GM12878 (cell line): Measurements from ENCODE around the gene ZNF764. TPM values are rescaled to one million over a fixed set of nuclear protein-coding genes. Genes with fewer than 3 reads are reported as not detected.

ENCODE experiments used
- ATAC-seq: fragments of 200-7000 bp; cut with Tn5 transposase; 3 replicates; pipeline ENCODE4 v1.9.1; 2020; ENCODE audit warnings: mild to moderate bottlenecking, moderate library complexity
- BruUV-seq: library from RNA; stranded (reverse); fragments of 400-500 nt; replicated peaks from 2 replicates; lab custom pipeline; 2021; lab: Mats Ljungman, UMichigan
- CTCF ChIA-PET: fragments of 300-600 bp; sonication (Branson Sonifier 250); formaldehyde crosslinking; extraction: SDS; loops from one replicate; lab custom pipeline; 2021; ENCODE audit warnings: inconsistent platforms; lab: Yijun Ruan, JAX
- POLR2A ChIA-PET: fragments of 350-600 bp; formaldehyde crosslinking; extraction: SDS; loops from one replicate; lab custom pipeline; 2021; ENCODE audit warnings: inconsistent platforms; lab: Charles Lee
- RAD21 ChIA-PET: fragments of 300-600 bp; sonication (Branson Sonifier 250); formaldehyde crosslinking; loops from one replicate; lab custom pipeline; 2023; ENCODE audit warnings: antibody characterized with exemption; ENCODE audit not compliant: unreplicated experiment; lab: Charles Lee
- SMC1A ChIA-PET: fragments of 300-600 bp; sonication (Branson Sonifier 250); formaldehyde crosslinking; loops from one replicate; lab custom pipeline; 2023; ENCODE audit not compliant: unreplicated experiment, uncharacterized antibody; lab: Charles Lee
- DNase-seq: peaks from one replicate; pipeline ENCODE4 v3.0.0-alpha.2; 2011; ENCODE audit warnings: low read depth, low spot score
- FAIRE-seq: peaks from 3 replicates; lab custom pipeline; 2011; peaks lifted over from hg19 to GRCh38; lab: Jason Lieb, UNC
- H2AFZ ChIP-seq: 2 replicates; pipeline ENCODE4 v1.6.0; 2011; ENCODE audit warnings: low read depth, low read length, control low read depth; ENCODE audit not compliant: control insufficient read depth
- H3K27ac ChIP-seq: 2 replicates; pipeline ENCODE4 v1.5.1; 2011; ENCODE audit warnings: control low read depth; ENCODE audit not compliant: control insufficient read depth, insufficient read depth
- H3K27me3 ChIP-seq, 2 experiments: replicated peaks in 1 of 2; 2 replicates each; pipeline versions ENCODE4 v1.6.0 to v1.6.1; 2011; ENCODE audit warnings: low read length in 1 of 2; ENCODE audit not compliant: control insufficient read depth in 2 of 2, insufficient read depth in 2 of 2
- H3K36me3 ChIP-seq, 2 experiments: 2 replicates each; pipeline ENCODE4 v1.5.1; 2011; ENCODE audit warnings: low read length in 1 of 2; ENCODE audit not compliant: control insufficient read depth in 2 of 2, insufficient read depth in 2 of 2
- H3K4me1 ChIP-seq: 2 replicates; pipeline ENCODE4 v1.6.1; 2011; ENCODE audit warnings: mild to moderate bottlenecking, low read length, moderate library complexity, mixed read lengths; ENCODE audit not compliant: control insufficient read depth, insufficient read depth
- H3K4me2 ChIP-seq: 2 replicates; pipeline ENCODE4 v1.6.0; 2011; ENCODE audit warnings: control low read depth; ENCODE audit not compliant: control insufficient read depth, insufficient read depth
- H3K4me3 ChIP-seq: fragments of 200-600 bp; sonication (generic); 2 replicates; pipeline ENCODE4 v1.5.1; 2016
- H3K79me2 ChIP-seq: 2 replicates; pipeline ENCODE4 v1.6.0; 2011; ENCODE audit warnings: low read length; ENCODE audit not compliant: control insufficient read depth, insufficient read depth
- H3K9ac ChIP-seq: 2 replicates; pipeline ENCODE4 v1.8.0; 2011; ENCODE audit warnings: low read length, control low read depth, mixed read lengths; ENCODE audit not compliant: control insufficient read depth, insufficient read depth
- H3K9me3 ChIP-seq: replicated peaks from 3 replicates; pipeline ENCODE4 v1.5.1; 2011; ENCODE audit warnings: mild to moderate bottlenecking, low read length; ENCODE audit not compliant: control insufficient read depth, insufficient read depth
- H4K20me1 ChIP-seq: 2 replicates; pipeline ENCODE4 v1.6.0; 2011; ENCODE audit not compliant: control insufficient read depth, insufficient read depth
- ATF2 ChIP-seq: IDR thresholded peaks from 2 replicates; pipeline ENCODE4 v1.6.1; 2012; ENCODE audit warnings: low read length, inconsistent platforms
- E2F4 ChIP-seq: IDR thresholded peaks from 2 replicates; pipeline ENCODE4 v1.6.1; 2012; ENCODE audit warnings: low read depth, low read length, improper control_type of control experiment
- E4F1 ChIP-seq: fragments of 450-650 bp; IDR thresholded peaks from 2 replicates; pipeline ENCODE4 v1.6.1; 2018; ENCODE audit warnings: borderline replicate concordance, mild to moderate bottlenecking; ENCODE audit not compliant: partially characterized antibody
- EZH2 ChIP-seq: IDR thresholded peaks from 2 replicates; pipeline ENCODE4 v1.6.1; 2012; ENCODE audit warnings: low read depth, mild to moderate bottlenecking, control low read depth, inconsistent platforms, low read length, borderline replicate concordance; ENCODE audit not compliant: control insufficient read depth
- LARP7 ChIP-seq: fragments of 450-650 bp; IDR thresholded peaks from 2 replicates; pipeline ENCODE4 v1.6.1; 2017; ENCODE audit warnings: mild to moderate bottlenecking
- MEF2A ChIP-seq: IDR thresholded peaks from 2 replicates; pipeline ENCODE4 v1.6.1; 2011; ENCODE audit warnings: low read depth, mild to moderate bottlenecking, low read length, moderate library complexity; ENCODE audit not compliant: insufficient read depth
- NFIC ChIP-seq: IDR thresholded peaks from 2 replicates; pipeline ENCODE4 v1.6.1; 2012; ENCODE audit warnings: low read depth, mild to moderate bottlenecking, inconsistent platforms, low read length, moderate library complexity
- RUNX3 ChIP-seq: IDR thresholded peaks from 2 replicates; pipeline ENCODE4 v1.6.1; 2012; ENCODE audit warnings: low read length, inconsistent platforms
- TBL1XR1 ChIP-seq: IDR thresholded peaks from 2 replicates; pipeline ENCODE4 v1.6.1; 2012; ENCODE audit warnings: low read depth, low read length, improper control_type of control experiment
- ZNF207 ChIP-seq: fragments of 450-650 bp; IDR thresholded peaks from 2 replicates; pipeline ENCODE4 v1.6.1; 2014; ENCODE audit warnings: antibody characterized with exemption, mild to moderate bottlenecking, borderline replicate concordance
- WGBS: methylation state at CpG from one replicate; pipeline ENCODE4 v1.1.6; 2016; ENCODE audit warnings: low lambda C conversion rate; ENCODE audit not compliant: insufficient replicate concordance, insufficient coverage; ENCODE audit errors: missing lambda C conversion rate; 5-methylcytosine and 5-hydroxymethylcytosine counted together
- in situ Hi-C: fragments of 300-500 bp; cut with MboI; formaldehyde crosslinking; loops from 9 replicates; pipeline ENCODE4 v1.14.3; 2018; ENCODE audit warnings: mixed read lengths
- intact Hi-C: fragments of 100-400 bp; cut with micrococcal nuclease; formaldehyde crosslinking; loops from one replicate; pipeline ENCODE4 v1.14.2; 2022; ENCODE audit not compliant: unreplicated experiment
- polyA plus RNA-seq, 11 experiments: library from polyadenylated mRNA; depleted of rRNA in 4 of 11; unstranded in 6 of 11; stranded (reverse) in 5 of 11; fragments of >200 nt; fragmentation: Nextera tagmentation in 4 of 11; fragmentation: Illumina TruSeq in 1 of 11; extraction: Ambion mirVana in 4 of 11; extraction: Trizol in 1 of 11; gene quantifications; 1 replicate in 1 of 11; 2 replicates in 10 of 11; pipeline versions ENCODE4 v1.2.1 to v1.2.3, GENCODE V29; 2011 to 2016; ENCODE audit warnings: inconsistent platforms in 2 of 11, missing spikeins in 2 of 11, low read depth in 1 of 11
- total RNA-seq, 4 experiments: library from RNA; depleted of rRNA in 3 of 4; stranded (reverse); fragments of >200 nt in 3 of 4; fragmentation: Illumina TruSeq in 1 of 4; extraction: Trizol in 1 of 4; gene quantifications; 2 replicates each; pipeline versions ENCODE4 v1.2.1 to v1.2.3, GENCODE V29; 2013 to 2021

ZNF764 gene
- total and polyA plus RNA-seq, 10 of the 15 experiments (the other 5 are each of a cell fraction or from before 2014, with no cell fraction given) = 0.61 to 11.9 (median 3.8) TPM

GRCh38 chr16:30569746-30570635 lies 11.8 kb upstream of the ZNF764 start:
- TF ChIP-seq RUNX3 = no peak
- no peak for TF ChIP-seq LARP7
- no peak for TF ChIP-seq TBL1XR1
- no peak for TF ChIP-seq ZNF207
- TF ChIP-seq NFIC = no peak
- TF ChIP-seq MEF2A = no peak
- TF ChIP-seq EZH2 = no peak
- no peak for TF ChIP-seq E2F4
- no peak for TF ChIP-seq E4F1
- no peak for TF ChIP-seq ATF2
- no peaks in the 10 kb centered on the region for H4K20me1 ChIP-seq
- H3K27ac ChIP-seq = no peak overlapping the region
- peaks cover 11% of the 10 kb centered on the region for H3K79me2 ChIP-seq
- no TSS peak for BruUV-seq
- ChIA-PET RAD21 (interaction anchor here (1.1 to 3.3 kb wide), 5 partner anchors 12 to 140 kb away, joined by 4 to 28 read pairs (median 8); partner anchors contain the start of genes DCTPP1, ZNF764 and ZNF785), SMC1A (interaction anchor here (0.7 to 1.2 kb wide), 4 partner anchors 11 to 150 kb away, joined by 3 to 4 read pairs (median 3); partner anchors contain the start of gene DCTPP1), CTCF (interaction anchor here (1.2 to 3.1 kb wide), 3 partner anchors 8 to 34 kb away, joined by 5 to 13 read pairs (median 8); partner anchors contain the start of gene ZNF764), POLR2A (interaction anchor here (0.9 to 3.1 kb wide), 3 partner anchors 8 to 140 kb away, joined by 3 to 31 read pairs (median 14); partner anchors contain the start of genes DCTPP1 and ZNF764)
- no peaks in the 10 kb centered on the region for H3K9me3 ChIP-seq
- peaks cover 27% of the 10 kb centered on the region for H3K4me1 ChIP-seq
- FAIRE-seq (no peak), ATAC-seq (no peak), DNase-seq (no peak)
- intact Hi-C loops = loop anchor here (10.0 kb wide), 1 partner anchor 85 kb away; the partner anchor contains the start of genes FBRS and PRR14
- H3K9ac ChIP-seq = no peak overlapping the region
- H3K4me3 ChIP-seq = no peak overlapping the region
- H3K27me3 ChIP-seq = no peaks in the 10 kb centered on the region
- no peaks in the 10 kb centered on the region; a peak in 1 of 4 replicates for H3K36me3 ChIP-seq
- in situ Hi-C loops = no loop called here
- H2AFZ ChIP-seq = no peak overlapping the region
- 97% methylated on average over 40 of the region's 44 CpGs for WGBS
- H3K4me2 ChIP-seq = peak overlapping the region; percentile 26; the same call in 1 of the 2 replicates
